ENCODE measurements around the gene CSF1. TPM values are rescaled to one million over a fixed set of nuclear protein-coding genes. Genes with fewer than 3 reads are reported as not detected.

CSF1 gene
- total RNA-seq, 1 experiment from 2014 or later = 3.0 TPM

GRCh38 chr1:109866071-109866470 lies 44.6 kb upstream of the CSF1 start:
- no peaks in the 10 kb centered on the region for H4K20me1 ChIP-seq (ENCODE audit: insufficient read depth)
- intact Hi-C loops (cut with micrococcal nuclease) = no loop called here
- H3K9me3 ChIP-seq (ENCODE audit: control insufficient read depth in 1 of 2, insufficient read depth in 1 of 2, low read depth in 1 of 2, low read length in 2 of 2) = no peaks in the 10 kb centered on the region
- ATAC-seq = no peak
- no peak for DNase-seq (ENCODE audit: low read depth, low spot score)
- H3K27ac ChIP-seq (ENCODE audit: low read depth, low read length) = no peak overlapping the region
- no peak overlapping the region for H3K4me3 ChIP-seq (replicated peaks in 1 of 2; ENCODE audit: low read depth in 1 of 2, low read length in 2 of 2)
- no peaks in the 10 kb centered on the region for H3K4me1 ChIP-seq (ENCODE audit: control insufficient read depth in 1 of 2, insufficient read depth in 2 of 2, low read length in 2 of 2)
- H3K79me2 ChIP-seq (ENCODE audit: insufficient read depth, low read length) = no peaks in the 10 kb centered on the region
- ChIA-PET RAD21 (ENCODE audit: low non-redundant PET in 1 of 2, low total read pairs in 2 of 2, uncharacterized antibody in 2 of 2, unreplicated experiment in 2 of 2) (no interaction called here), POLR2A (no interaction called here), CTCF (no interaction called here)
- no peak overlapping the region for H2AFZ ChIP-seq (ENCODE audit: low read depth, low read length, poor library complexity, severe bottlenecking)
- no peaks in the 10 kb centered on the region; the same call in 1 of the 2 replicates for H3K27me3 ChIP-seq (ENCODE audit: insufficient read depth, low read length)
- no TSS peak for BruUV-seq (replicated peaks)
- H3K9ac ChIP-seq (ENCODE audit: low read length) = no peak overlapping the region
- TF ChIP-seq ZBTB33 (IDR thresholded peaks at IDR 0.05; ENCODE audit: extremely low read depth, insufficient replicate concordance, low read length) (no peak), CEBPB (IDR thresholded peaks at IDR 0.05; ENCODE audit: low read depth) (no peak), EZH2 (IDR thresholded peaks at IDR 0.05) (no peak), FOSL1 (IDR thresholded peaks at IDR 0.05; ENCODE audit: low read depth) (no peak), EZH2phosphoT487 (IDR thresholded peaks at IDR 0.05; ENCODE audit: borderline replicate concordance) (no peak)
- no peaks in the 10 kb centered on the region for H3K9me2 ChIP-seq (ENCODE audit: insufficient read depth)
- no peaks in the 10 kb centered on the region for H3K36me3 ChIP-seq (ENCODE audit: control insufficient read depth in 1 of 2, insufficient read depth in 2 of 2, low read length in 2 of 2)
- no peak overlapping the region for H3K4me2 ChIP-seq (ENCODE audit: low read length)

- H4K20me1 ChIP-seq (ENCODE audit: insufficient read depth) = no peaks in the 10 kb centered on the region
- H3K9ac ChIP-seq (ENCODE audit: low read length) = no peak overlapping the region
- DNase-seq (ENCODE audit: low read depth, low spot score) (no peak), ATAC-seq (no peak)
- ChIA-PET RAD21 (ENCODE audit: low non-redundant PET in 1 of 2, low total read pairs in 2 of 2, uncharacterized antibody in 2 of 2, unreplicated experiment in 2 of 2) (no interaction called here), POLR2A (no interaction called here), CTCF (no interaction called here)
- H3K36me3 ChIP-seq (ENCODE audit: control insufficient read depth in 1 of 2, insufficient read depth in 2 of 2, low read length in 2 of 2) = no peaks in the 10 kb centered on the region
- no peak overlapping the region for H3K4me3 ChIP-seq (replicated peaks in 1 of 2; ENCODE audit: low read depth in 1 of 2, low read length in 2 of 2)
- no peaks in the 10 kb centered on the region for H3K79me2 ChIP-seq (ENCODE audit: insufficient read depth, low read length)
- H3K9me3 ChIP-seq (ENCODE audit: control insufficient read depth in 1 of 2, insufficient read depth in 1 of 2, low read depth in 1 of 2, low read length in 2 of 2) = no peaks in the 10 kb centered on the region
- intact Hi-C loops (cut with micrococcal nuclease) = no loop called here
- H3K9me2 ChIP-seq (ENCODE audit: insufficient read depth) = no peaks in the 10 kb centered on the region
- H3K27me3 ChIP-seq (ENCODE audit: insufficient read depth, low read length) = 0 out of 2 replicates have a peak, but pooled peaks cover 5% of the 10 kb centered on the region
- no TSS peak for BruUV-seq (replicated peaks)
- H2AFZ ChIP-seq (ENCODE audit: low read depth, low read length, poor library complexity, severe bottlenecking) = no peak overlapping the region
- no peak overlapping the region for H3K27ac ChIP-seq (ENCODE audit: low read depth, low read length)
- 0 out of 4 replicates have a peak, but pooled peaks cover 0 to 6% of the 10 kb centered on the region in 2 experiments for H3K4me1 ChIP-seq (ENCODE audit: control insufficient read depth in 1 of 2, insufficient read depth in 2 of 2, low read length in 2 of 2)
- no peak overlapping the region for H3K4me2 ChIP-seq (ENCODE audit: low read length)
- TF ChIP-seq ATF3 (IDR thresholded peaks at IDR 0.05) (no peak), EZH2phosphoT487 (IDR thresholded peaks at IDR 0.05; ENCODE audit: borderline replicate concordance) (no peak), EGR1 (IDR thresholded peaks at IDR 0.05; ENCODE audit: low read depth) (no peak), ZFX (IDR thresholded peaks at IDR 0.05) (no peak), REST (IDR thresholded peaks at IDR 0.05; ENCODE audit: low read depth) (no peak), CBX3 (IDR thresholded peaks at IDR 0.05; ENCODE audit: low read depth) (no peak), ELF1 (IDR thresholded peaks at IDR 0.05; ENCODE audit: borderline replicate concordance, low read depth) (no peak), EZH2 (IDR thresholded peaks at IDR 0.05) (no peak), SP1 (IDR thresholded peaks at IDR 0.05; ENCODE audit: low read depth) (no peak)
Measured at GRCh38 chr1:109873278-109874175, 37.1 kb upstream of the CSF1 start.
